ENCODE data around the gene AFDN. TPM values are rescaled to one million over a fixed set of nuclear protein-coding genes. Genes with fewer than 3 reads are reported as not detected.

AFDN gene
- total RNA-seq, 1 donor from 2014 or later, result 102 TPM

- Histone ChIP-seq H3K36me3 (ENCODE audit: insufficient read depth, low read length) (peaks cover 7% of the 10 kb centered on the region), H3K27me3 (ENCODE audit: insufficient read depth, low read length) (no peaks in the 10 kb centered on the region), H3K4me2 (ENCODE audit: low read length) (no peak overlapping the region), H3K4me1 (ENCODE audit: insufficient read depth, low read length) (no peaks in the 10 kb centered on the region), H3K4me3 (ENCODE audit: insufficient read depth, low read depth, low read length) (no peak overlapping the region), H3K9ac (ENCODE audit: low read length) (no peak overlapping the region), H3K79me2 (ENCODE audit: insufficient read depth, low read length) (no peaks in the 10 kb centered on the region), H4K20me1 (ENCODE audit: insufficient read depth, low read length) (no peaks in the 10 kb centered on the region), H3K27ac (ENCODE audit: low read depth, low read length) (no peak overlapping the region), H2AFZ (ENCODE audit: low read depth, low read length) (no peak overlapping the region), H3K9me3 (ENCODE audit: insufficient read depth, low read depth, low read length) (no peaks in the 10 kb centered on the region)
- H3K9me3 Mint-ChIP-seq (ENCODE audit: unreplicated experiment), result no peaks in the 10 kb centered on the region
- peaks cover under 1% of the 10 kb centered on the region for H3K36me3 Mint-ChIP-seq (ENCODE audit: low read depth, unreplicated experiment)
- H3K27me3 Mint-ChIP-seq (ENCODE audit: low read depth, unreplicated experiment), result no peaks in the 10 kb centered on the region
- FAIRE-seq (no peak), DNase-seq (ENCODE audit: low read depth) (no peak)
- H3K4me3 Mint-ChIP-seq (ENCODE audit: unreplicated experiment), result no peak overlapping the region
- TF ChIP-seq EZH2 (IDR thresholded peaks at IDR 0.05; ENCODE audit: insufficient read depth, low read length) (no peak), CTCF (IDR thresholded peaks at IDR 0.05; ENCODE audit: insufficient read depth, low read depth, low read length) (no peak)
- H3K4me1 Mint-ChIP-seq (ENCODE audit: low read depth, unreplicated experiment), result no peaks in the 10 kb centered on the region
- H3K27ac Mint-ChIP-seq (ENCODE audit: unreplicated experiment), result no peak overlapping the region
These were observed 85.8 kb downstream of the AFDN start for GRCh38 chr6:167912494-167912893.

DNA sequence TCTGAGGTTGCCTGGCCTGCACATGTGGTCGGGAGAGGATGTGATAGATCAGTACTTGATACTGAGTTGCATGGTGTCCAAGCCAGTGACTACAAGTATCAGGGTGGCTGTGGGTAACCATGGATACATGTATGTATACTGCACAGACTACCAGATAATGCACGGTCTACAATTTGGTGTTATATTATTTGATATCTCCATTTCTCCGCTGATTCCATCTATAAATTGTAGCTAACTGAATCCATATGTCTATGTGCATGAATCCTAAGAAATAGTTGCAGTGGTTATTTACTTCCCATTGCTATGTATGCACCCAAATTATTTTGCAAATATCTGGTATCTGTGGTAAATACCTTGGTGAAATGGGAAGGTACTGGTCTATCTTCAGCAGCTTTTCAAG lies 87.0 kb downstream of the AFDN start:
- H3K4me2 ChIP-seq (ENCODE audit: low read length), result no peak overlapping the region
- no peaks in the 10 kb centered on the region for H3K79me2 ChIP-seq (ENCODE audit: insufficient read depth, low read length)
- Mint-ChIP-seq H3K9me3 (ENCODE audit: unreplicated experiment) (no peaks in the 10 kb centered on the region), H3K36me3 (ENCODE audit: low read depth, unreplicated experiment) (peaks cover 3% of the 10 kb centered on the region), H3K27ac (ENCODE audit: unreplicated experiment) (no peak overlapping the region), H3K4me3 (ENCODE audit: unreplicated experiment) (no peak overlapping the region), H3K27me3 (ENCODE audit: low read depth, unreplicated experiment) (no peaks in the 10 kb centered on the region), H3K4me1 (ENCODE audit: low read depth, unreplicated experiment) (no peaks in the 10 kb centered on the region)
- no peak overlapping the region for H2AFZ ChIP-seq (ENCODE audit: low read depth, low read length)
- TF ChIP-seq CTCF (IDR thresholded peaks at IDR 0.05; ENCODE audit: insufficient read depth, low read depth, low read length) (no peak), EZH2 (IDR thresholded peaks at IDR 0.05; ENCODE audit: insufficient read depth, low read length) (no peak)
- H3K27ac ChIP-seq (ENCODE audit: low read depth, low read length), result no peak overlapping the region
- H3K9me3 ChIP-seq (ENCODE audit: insufficient read depth, low read depth, low read length), result no peaks in the 10 kb centered on the region
- H3K9ac ChIP-seq (ENCODE audit: low read length), result no peak overlapping the region
- no peaks in the 10 kb centered on the region for H3K4me1 ChIP-seq (ENCODE audit: insufficient read depth, low read length)
- no peak overlapping the region for H3K4me3 ChIP-seq (ENCODE audit: insufficient read depth, low read depth, low read length)
- DNase-seq (ENCODE audit: low read depth) (no peak), FAIRE-seq (no peak)
- H3K27me3 ChIP-seq (ENCODE audit: insufficient read depth, low read length), result no peaks in the 10 kb centered on the region
- H4K20me1 ChIP-seq (ENCODE audit: insufficient read depth, low read length), result no peaks in the 10 kb centered on the region
- H3K36me3 ChIP-seq (ENCODE audit: insufficient read depth, low read length), result peaks cover 14% of the 10 kb centered on the region

- no peak overlapping the region for H2AFZ ChIP-seq (ENCODE audit: low read depth, low read length)
- H3K4me2 ChIP-seq (ENCODE audit: low read length), result no peak overlapping the region
- Mint-ChIP-seq H3K27me3 (ENCODE audit: low read depth, unreplicated experiment) (no peaks in the 10 kb centered on the region), H3K4me3 (ENCODE audit: unreplicated experiment) (no peak overlapping the region), H3K9me3 (ENCODE audit: unreplicated experiment) (no peaks in the 10 kb centered on the region), H3K36me3 (ENCODE audit: low read depth, unreplicated experiment) (peaks cover 5% of the 10 kb centered on the region), H3K4me1 (ENCODE audit: low read depth, unreplicated experiment) (no peaks in the 10 kb centered on the region), H3K27ac (ENCODE audit: unreplicated experiment) (no peak overlapping the region)
- H4K20me1 ChIP-seq (ENCODE audit: insufficient read depth, low read length), result no peaks in the 10 kb centered on the region
- peaks cover 24% of the 10 kb centered on the region for H3K36me3 ChIP-seq (ENCODE audit: insufficient read depth, low read length)
- no peaks in the 10 kb centered on the region for H3K9me3 ChIP-seq (ENCODE audit: insufficient read depth, low read depth, low read length)
- FAIRE-seq (no peak), DNase-seq (ENCODE audit: low read depth) (no peak)
- H3K27ac ChIP-seq (ENCODE audit: low read depth, low read length), result no peak overlapping the region
- TF ChIP-seq CTCF (IDR thresholded peaks at IDR 0.05; ENCODE audit: insufficient read depth, low read depth, low read length) (no peak), EZH2 (IDR thresholded peaks at IDR 0.05; ENCODE audit: insufficient read depth, low read length) (no peak)
- H3K9ac ChIP-seq (ENCODE audit: low read length), result no peak overlapping the region
- H3K4me1 ChIP-seq (ENCODE audit: insufficient read depth, low read length), result no peaks in the 10 kb centered on the region
- H3K79me2 ChIP-seq (ENCODE audit: insufficient read depth, low read length), result no peaks in the 10 kb centered on the region
- H3K4me3 ChIP-seq (ENCODE audit: insufficient read depth, low read depth, low read length), result no peak overlapping the region
- H3K27me3 ChIP-seq (ENCODE audit: insufficient read depth, low read length), result no peaks in the 10 kb centered on the region
These were observed 88.4 kb downstream of the AFDN start for GRCh38 chr6:167915139-167915538.

Measured in astrocyte (in vitro differentiated cells and primary cell).